ENCODE measurements around the gene SLC9C1. TPM values are rescaled to one million over a fixed set of nuclear protein-coding genes. Genes with fewer than 3 reads are reported as not detected.
A peak's percentile ranks its signal among the peaks of the same experiment; 100 is the strongest.

SLC9C1 gene
- under 1 TPM; 0.34 to 0.96 (median 0.51) TPM for total RNA-seq
- long read RNA-seq, donor 1, partial matches to known transcripts = 0 of 8 reads
- long read RNA-seq, donor 1, other reads (novel, unspliced or antisense) = 8 of 8 reads
- long read RNA-seq, donor 2, partial matches to known transcripts = 1 of 1 reads
- long read RNA-seq, donor 2, other reads (novel, unspliced or antisense) = 0 of 1 reads

DNA sequence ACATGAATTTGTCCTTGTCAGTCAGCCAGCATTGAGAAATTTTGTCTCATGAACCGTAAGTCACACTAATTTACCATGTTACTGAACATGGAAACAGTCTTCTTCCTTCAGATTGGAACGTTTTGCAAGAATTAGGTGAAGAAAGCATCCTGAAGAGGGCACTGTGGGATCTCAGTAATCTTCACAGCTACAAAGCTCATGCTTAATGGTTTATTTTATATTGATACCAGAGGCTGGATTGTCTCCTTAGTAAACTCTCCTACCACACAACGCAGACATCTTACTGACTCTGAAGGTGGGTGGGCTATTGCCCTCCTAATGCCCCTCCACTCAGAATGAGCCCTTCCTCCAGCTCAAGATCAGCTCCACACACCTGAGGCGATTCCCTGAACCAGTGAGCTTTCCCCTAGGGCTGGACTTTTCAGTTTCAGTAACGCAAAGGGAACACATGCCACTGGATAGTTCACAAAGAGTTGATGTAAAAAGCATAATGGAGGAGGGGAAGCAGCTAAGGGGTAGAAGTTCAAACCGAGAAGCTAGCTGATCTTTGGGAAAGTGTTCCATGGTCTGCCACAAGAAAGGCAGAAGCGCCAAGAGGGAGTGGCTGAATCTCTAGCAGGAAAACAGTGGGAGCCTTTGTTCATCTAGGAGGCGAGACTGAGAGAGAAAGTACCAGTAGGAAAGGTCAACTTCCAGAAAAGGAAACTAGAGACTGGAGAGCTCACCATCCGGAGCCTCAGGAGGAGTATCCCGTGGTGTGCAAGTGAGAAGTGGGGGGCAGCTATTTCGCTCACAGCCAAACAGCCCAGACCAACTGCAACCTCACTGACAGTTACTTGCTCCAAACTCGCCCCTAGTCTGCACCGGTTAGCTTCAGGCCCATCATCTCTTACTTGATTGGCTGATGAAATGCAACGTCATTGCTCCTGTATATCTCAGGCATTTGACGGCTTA, at the start of gene SLC9C1:
TSS of gene SLC9C1 (minus strand) at position 849 of the 954 bp plus-strand sequence. CDS start 7,425 bp downstream, outside the sequence.
- Histone ChIP-seq H3K4me3 (no peak within 1 kb of the TSS), H3K4me1 (ENCODE audit: low read depth) (no peaks in the 10 kb centered on the region), H3K9me3 (no peaks in the 10 kb centered on the region), H3K36me3 (ENCODE audit: low read depth) (no peaks in the 10 kb centered on the region)
- intact Hi-C loops (cut with DNase I, micrococcal nuclease) = loop anchor here in 1 of 2 donors (10.0 kb wide), 1 partner anchor 221 kb away; no protein-coding TSS in a partner anchor
- DNase-seq = peak in 2 of 3 donors; percentile 32 to 88
- ATAC-seq = peak; percentile 89
- TF ChIP-seq, protein P1, sequence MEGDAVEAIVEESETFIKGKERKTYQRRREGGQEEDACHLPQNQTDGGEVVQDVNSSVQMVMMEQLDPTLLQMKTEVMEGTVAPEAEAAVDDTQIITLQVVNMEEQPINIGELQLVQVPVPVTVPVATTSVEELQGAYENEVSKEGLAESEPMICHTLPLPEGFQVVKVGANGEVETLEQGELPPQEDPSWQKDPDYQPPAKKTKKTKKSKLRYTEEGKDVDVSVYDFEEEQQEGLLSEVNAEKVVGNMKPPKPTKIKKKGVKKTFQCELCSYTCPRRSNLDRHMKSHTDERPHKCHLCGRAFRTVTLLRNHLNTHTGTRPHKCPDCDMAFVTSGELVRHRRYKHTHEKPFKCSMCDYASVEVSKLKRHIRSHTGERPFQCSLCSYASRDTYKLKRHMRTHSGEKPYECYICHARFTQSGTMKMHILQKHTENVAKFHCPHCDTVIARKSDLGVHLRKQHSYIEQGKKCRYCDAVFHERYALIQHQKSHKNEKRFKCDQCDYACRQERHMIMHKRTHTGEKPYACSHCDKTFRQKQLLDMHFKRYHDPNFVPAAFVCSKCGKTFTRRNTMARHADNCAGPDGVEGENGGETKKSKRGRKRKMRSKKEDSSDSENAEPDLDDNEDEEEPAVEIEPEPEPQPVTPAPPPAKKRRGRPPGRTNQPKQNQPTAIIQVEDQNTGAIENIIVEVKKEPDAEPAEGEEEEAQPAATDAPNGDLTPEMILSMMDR (IDR thresholded peaks at IDR 0.05) = peak; percentile 22

DNA sequence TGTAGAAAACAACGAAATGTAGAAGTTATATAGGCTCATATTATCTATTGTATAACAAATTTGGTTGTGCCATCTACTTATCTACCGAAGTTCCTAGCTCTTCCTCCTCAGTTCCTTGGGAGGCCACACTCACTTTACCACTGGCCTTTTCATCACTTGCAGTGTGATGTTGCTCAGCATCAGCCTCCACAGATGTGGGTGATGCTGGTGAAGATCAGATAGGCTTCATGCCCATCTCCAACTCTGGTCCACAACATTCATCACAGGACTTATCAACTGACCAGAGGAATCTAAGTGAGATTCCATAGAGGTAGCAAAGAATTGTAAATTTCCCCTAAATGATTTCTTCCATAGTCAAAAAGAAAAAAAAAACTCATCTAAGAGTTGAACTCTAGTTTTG, 47.4 kb upstream of the SLC9C1 start:
- Histone ChIP-seq H3K4me3 (no peak overlapping the region), H3K4me1 (ENCODE audit: low read depth) (no peaks in the 10 kb centered on the region), H3K36me3 (ENCODE audit: low read depth) (no peaks in the 10 kb centered on the region), H3K9me3 (no peaks in the 10 kb centered on the region)
- ATAC-seq = no peak
- TF ChIP-seq, protein P1 (IDR thresholded peaks at IDR 0.05) = no peak
- intact Hi-C loops (cut with DNase I, micrococcal nuclease) = no loop called here
- no peak for DNase-seq

DNA sequence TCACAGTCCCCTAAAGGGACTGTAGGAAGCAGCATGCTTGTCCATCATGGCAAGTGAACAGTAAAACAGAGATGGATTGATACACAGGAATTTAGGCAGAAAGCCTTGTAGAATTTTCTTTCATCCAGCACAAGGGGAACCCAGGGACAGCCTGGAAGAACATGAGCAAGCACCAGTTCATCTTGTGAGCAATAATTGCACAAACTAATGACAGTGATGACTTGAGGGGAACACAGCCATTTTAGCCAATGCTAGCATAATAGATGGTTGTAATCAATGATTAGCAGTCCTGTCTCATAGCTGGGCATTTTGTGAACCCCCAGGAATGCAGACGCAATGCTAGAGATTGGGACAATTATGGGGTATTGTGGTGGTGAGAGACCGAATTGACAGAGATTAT, 45.6 kb upstream of the SLC9C1 start:
- Histone ChIP-seq H3K4me3 (no peak overlapping the region), H3K36me3 (ENCODE audit: low read depth) (no peaks in the 10 kb centered on the region), H3K4me1 (ENCODE audit: low read depth) (no peaks in the 10 kb centered on the region), H3K9me3 (no peaks in the 10 kb centered on the region)
- DNase-seq = no peak
- TF ChIP-seq, protein P1 (IDR thresholded peaks at IDR 0.05) = no peak
- no peak for ATAC-seq
- intact Hi-C loops (cut with DNase I, micrococcal nuclease) = no loop called here

DNA sequence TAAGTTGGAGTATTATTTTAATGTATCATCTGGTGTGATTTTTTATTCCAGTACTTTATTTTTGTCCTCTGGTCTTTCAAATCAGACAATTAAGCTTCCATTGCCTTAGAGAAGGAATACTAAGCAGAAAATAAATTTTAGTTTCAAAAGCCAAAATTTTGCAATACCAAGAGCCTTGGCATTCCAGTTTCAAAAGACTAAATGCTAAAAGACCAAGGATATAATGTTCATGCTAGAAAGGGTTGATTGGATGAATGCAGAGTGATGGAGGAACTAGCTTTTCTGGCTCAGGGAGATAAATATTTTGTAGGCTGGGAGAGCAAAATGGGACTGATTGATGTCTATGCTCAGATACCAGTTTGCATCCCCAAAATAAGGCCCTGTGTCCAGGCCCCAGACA, 45.1 kb upstream of the SLC9C1 start:
- no peak for DNase-seq
- no peak for ATAC-seq
- TF ChIP-seq, protein P1 (IDR thresholded peaks at IDR 0.05) = no peak
- H3K4me3 ChIP-seq = no peak overlapping the region
- intact Hi-C loops (cut with DNase I, micrococcal nuclease) = no loop called here
- H3K36me3 ChIP-seq (ENCODE audit: low read depth) = no peaks in the 10 kb centered on the region
- H3K4me1 ChIP-seq (ENCODE audit: low read depth) = no peaks in the 10 kb centered on the region
- H3K9me3 ChIP-seq = no peaks in the 10 kb centered on the region

DNA sequence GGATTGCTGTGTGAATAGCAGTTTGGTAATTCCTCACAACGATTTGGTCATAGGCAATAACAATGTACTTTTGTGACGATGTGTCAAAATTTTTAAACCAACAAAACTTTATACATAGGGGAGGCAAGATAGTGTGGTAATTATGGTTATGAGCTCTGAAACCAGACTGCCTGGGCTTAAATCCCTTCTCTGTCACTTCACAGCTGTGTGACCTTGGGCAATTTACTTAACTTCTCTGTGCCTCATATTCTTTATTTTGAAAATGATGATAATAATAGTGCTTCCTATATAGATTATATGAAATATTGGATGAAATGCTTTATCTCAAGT, 44.7 kb upstream of the SLC9C1 start:
- Histone ChIP-seq H3K4me3 (no peak overlapping the region), H3K4me1 (ENCODE audit: low read depth) (no peaks in the 10 kb centered on the region), H3K9me3 (no peaks in the 10 kb centered on the region), H3K36me3 (ENCODE audit: low read depth) (no peaks in the 10 kb centered on the region)
- intact Hi-C loops (cut with DNase I, micrococcal nuclease) = no loop called here
- TF ChIP-seq, protein P1 (IDR thresholded peaks at IDR 0.05) = no peak
- ATAC-seq (no peak), DNase-seq (no peak)

All from mucosa of descending colon (tissue), 3 donors.